Uterus (tissue), 2 donors: ENCODE data around the gene ACTR3C.
A peak's percentile ranks its signal among the peaks of the same experiment; 100 is the strongest.
"Not testable (repeated sequence)": the region's sequence is repeated elsewhere in the genome, so short reads cannot be mapped to it uniquely, and the experiment has no call there.

Source experiments
- POLR2A ChIP-seq, 2 donors: fragments of 450-650 bp; IDR thresholded peaks; one replicate each; pipeline ENCODE4 v1.6.1; 2016; ENCODE audit warnings: antibody characterized with exemption in 2 of 2, mild to moderate bottlenecking in 1 of 2, moderate library complexity in 1 of 2
- TF ChIP-seq, protein P1 (sequence below), 4 experiments: fragments of 200-600 bp in 2 of 4; fragments of 450-650 bp in 2 of 4; sonication (generic) in 2 of 4; IDR thresholded peaks; one replicate each; pipeline ENCODE4 v1.5.1; 2016 to 2019; ENCODE audit warnings: antibody characterized with exemption in 4 of 4, mild to moderate bottlenecking in 2 of 4, moderate library complexity in 1 of 4

DNA sequence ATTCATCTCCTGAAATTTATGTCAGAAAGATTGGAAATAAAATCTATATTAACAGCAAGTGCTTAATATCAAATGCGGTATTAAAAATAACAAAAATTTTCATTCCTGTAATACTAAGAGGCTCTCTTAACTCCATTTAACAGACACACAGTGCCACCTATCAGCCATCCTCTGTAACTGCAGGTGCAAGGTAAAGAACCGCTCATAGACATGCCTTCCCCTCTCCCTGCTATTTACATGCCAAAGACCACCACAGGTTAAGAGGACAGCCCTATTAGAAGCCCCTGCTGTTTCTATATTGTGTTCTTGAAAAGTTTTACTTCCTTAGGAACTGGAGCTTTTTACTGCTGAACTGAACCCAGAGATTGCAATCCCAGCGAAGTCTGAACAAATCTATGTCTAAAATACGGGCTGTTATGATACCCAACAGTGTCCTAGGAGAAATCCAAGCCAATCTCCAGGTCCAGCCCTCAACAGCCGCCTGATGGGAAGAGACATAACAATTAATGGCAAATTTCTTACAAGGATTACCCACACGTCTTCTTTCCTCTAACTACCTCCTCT is 47.1 kb downstream of the ACTR3C start:
- TF ChIP-seq, protein P1, sequence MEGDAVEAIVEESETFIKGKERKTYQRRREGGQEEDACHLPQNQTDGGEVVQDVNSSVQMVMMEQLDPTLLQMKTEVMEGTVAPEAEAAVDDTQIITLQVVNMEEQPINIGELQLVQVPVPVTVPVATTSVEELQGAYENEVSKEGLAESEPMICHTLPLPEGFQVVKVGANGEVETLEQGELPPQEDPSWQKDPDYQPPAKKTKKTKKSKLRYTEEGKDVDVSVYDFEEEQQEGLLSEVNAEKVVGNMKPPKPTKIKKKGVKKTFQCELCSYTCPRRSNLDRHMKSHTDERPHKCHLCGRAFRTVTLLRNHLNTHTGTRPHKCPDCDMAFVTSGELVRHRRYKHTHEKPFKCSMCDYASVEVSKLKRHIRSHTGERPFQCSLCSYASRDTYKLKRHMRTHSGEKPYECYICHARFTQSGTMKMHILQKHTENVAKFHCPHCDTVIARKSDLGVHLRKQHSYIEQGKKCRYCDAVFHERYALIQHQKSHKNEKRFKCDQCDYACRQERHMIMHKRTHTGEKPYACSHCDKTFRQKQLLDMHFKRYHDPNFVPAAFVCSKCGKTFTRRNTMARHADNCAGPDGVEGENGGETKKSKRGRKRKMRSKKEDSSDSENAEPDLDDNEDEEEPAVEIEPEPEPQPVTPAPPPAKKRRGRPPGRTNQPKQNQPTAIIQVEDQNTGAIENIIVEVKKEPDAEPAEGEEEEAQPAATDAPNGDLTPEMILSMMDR (IDR thresholded peaks at IDR 0.05): peak; percentile 53 to 79 (median 74)
- TF ChIP-seq POLR2A (IDR thresholded peaks at IDR 0.05): not testable (repeated sequence)
